T-helper 1 cell treated with Interleukin-12 subunit alpha and Interleukin-12 subunit beta and Interleukin-4 antibody, amounts not matched to agents 30 ng/mL and 1 ng/mL, for 36 hours (primary cell): ENCODE results near the gene SBDS. TPM values are rescaled to one million over a fixed set of nuclear protein-coding genes. Genes with fewer than 3 reads are reported as not detected.
"Not testable (repeated sequence)": the region's sequence is repeated elsewhere in the genome, so short reads cannot be mapped to it uniquely, and the experiment has no call there.

Experiments used
- intact Hi-C: fragments of 100-400 bp; cut with micrococcal nuclease; formaldehyde crosslinking; loops from one replicate; pipeline ENCODE4 v1.15.1; 2024
- total RNA-seq: library from RNA; stranded (reverse); gene quantifications from 2 replicates; pipeline ENCODE4 v1.2.3, GENCODE V29; 2022

SBDS gene
- total RNA-seq, 1 donor from 2014 or later, result 41.6 TPM

DNA sequence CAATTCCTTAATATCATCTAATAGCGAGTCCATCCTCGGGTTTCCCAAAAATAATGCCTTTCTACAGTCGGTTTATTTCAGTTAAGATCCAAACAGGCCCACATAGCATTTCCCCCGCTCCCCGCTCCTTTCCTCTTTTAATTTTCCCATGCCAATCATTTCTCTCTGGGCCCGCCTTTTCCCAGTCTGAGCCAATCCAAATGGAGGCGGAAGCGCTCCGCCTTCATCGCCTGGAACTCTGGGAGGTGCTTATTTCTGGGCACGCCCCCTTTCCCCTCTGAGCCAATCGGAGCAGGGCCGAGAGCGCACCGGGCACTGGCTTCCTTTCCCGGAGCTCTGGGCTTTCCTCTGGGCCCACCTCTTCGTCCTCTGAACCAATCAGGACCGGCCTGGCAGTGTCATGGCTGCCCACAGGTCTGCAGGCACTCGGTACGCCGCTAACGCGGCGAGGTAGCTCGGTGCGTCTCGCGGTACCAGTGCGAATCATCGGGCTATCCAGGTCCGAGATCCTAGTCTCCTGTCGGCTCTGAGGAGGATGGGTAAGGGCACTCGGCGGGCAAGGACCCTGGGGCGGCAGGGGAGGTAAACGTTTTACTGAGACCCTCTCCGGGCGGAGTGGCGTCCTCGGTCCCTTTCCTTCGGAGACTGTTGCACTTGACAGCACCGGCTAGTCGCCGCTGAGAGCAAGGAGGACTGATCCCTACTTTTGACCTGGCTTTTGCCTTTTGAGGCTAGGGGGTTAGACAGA, 1.2 kb upstream of the SBDS start, which contains the start of gene TYW1:
TYW1 (plus strand) TSS at position 390 of the 748 bp plus-strand sequence; CDS start at position 536, 146 bp downstream.
- intact Hi-C loops, result loop anchor here (1.0 to 2.0 kb wide), 13 partner anchors 75 to 1246 kb away; partner anchors contain the start of genes GUSB, KCTD7 and TMEM248

GRCh38 chr7:66994691-66995049, 716 bp downstream of the SBDS start:
- intact Hi-C loops, result loop anchor here (1.0 to 2.0 kb wide), 3 partner anchors 254 to 582 kb away; partner anchors contain the start of gene RABGEF1

DNA sequence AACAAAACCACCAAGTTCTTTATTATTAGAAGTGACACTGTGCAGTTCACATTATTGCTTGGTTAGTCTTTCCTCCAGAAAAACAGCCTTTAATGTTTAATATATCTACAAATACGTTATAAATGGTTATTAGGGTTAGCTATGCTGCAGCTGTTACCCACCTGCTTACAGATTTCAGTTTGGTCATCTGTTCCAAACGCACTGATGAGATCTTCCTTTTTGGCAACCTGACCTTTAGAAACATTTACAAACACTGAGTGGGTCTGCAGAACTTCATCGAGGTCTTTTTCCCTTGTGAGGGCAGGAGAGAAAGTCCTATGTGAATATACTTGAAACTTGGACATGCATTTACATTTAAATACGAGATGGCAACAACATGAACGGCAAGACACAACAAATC, 1.3 kb downstream of the SBDS start:
- intact Hi-C loops, result loop anchor here (2.0 kb wide), 1 partner anchor 581 kb away; no protein-coding TSS in a partner anchor

DNA sequence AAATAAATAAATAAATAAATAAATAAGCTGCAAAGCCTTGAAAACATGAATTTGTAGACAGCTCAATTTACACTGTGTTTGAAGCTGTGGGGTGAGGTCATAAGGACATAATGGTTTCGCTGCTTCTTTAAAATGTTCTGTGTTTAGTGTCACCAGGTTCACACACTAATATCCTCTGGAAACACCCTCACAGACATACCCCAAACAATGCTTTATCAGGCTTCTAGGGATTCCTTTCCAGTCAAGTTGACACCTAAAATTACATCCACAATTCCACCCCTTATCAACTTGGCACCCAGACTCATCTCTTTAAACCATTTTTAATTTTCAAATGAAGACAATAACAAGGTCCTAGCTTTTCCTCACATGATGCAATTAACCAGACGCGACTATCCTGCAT, 5.8 kb downstream of the SBDS start:
- intact Hi-C loops, result not testable (repeated sequence)

- intact Hi-C loops, result not testable (repeated sequence)
Observed at GRCh38 chr7:66980336-66980735, 15.1 kb downstream of the SBDS start.

DNA sequence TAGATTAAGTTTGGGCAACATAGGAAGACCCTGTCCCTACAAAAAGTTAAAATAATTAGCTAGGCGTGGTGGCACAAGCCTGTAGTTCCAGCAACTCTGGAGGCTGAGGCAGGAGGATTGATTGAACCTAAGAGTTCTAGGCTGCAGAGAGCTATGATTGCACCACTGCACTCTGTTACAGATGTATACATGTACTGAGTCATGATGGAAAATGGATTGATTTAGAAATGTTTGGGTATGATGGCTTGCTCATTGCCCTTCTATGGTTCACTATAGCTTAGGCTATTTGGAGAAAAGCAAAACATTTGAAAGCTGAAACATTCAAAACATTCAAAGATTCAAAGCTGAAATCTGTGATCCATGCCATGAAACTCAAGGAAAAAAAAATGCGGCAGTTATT, 16.4 kb downstream of the SBDS start:
- intact Hi-C loops, result not testable (repeated sequence)

DNA sequence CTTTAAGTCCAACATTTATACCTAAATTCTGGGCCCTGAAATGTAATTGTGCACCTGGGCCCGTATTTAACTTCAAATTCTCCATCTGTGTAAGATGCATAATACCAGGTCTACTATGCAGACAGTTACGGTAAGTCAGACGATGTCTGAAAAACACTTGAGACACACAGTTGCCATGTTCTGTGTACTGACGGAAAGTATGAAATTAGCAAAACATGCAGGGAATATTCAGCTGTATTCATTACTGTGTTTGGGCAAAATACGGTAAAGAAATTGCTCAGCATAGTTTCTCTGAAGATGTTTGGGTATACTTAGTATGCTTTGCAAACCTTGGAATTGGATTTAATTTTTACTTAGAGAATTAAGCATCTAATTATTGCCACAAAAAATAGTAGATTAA, 17.1 kb downstream of the SBDS start:
- intact Hi-C loops, result not testable (repeated sequence)

DNA sequence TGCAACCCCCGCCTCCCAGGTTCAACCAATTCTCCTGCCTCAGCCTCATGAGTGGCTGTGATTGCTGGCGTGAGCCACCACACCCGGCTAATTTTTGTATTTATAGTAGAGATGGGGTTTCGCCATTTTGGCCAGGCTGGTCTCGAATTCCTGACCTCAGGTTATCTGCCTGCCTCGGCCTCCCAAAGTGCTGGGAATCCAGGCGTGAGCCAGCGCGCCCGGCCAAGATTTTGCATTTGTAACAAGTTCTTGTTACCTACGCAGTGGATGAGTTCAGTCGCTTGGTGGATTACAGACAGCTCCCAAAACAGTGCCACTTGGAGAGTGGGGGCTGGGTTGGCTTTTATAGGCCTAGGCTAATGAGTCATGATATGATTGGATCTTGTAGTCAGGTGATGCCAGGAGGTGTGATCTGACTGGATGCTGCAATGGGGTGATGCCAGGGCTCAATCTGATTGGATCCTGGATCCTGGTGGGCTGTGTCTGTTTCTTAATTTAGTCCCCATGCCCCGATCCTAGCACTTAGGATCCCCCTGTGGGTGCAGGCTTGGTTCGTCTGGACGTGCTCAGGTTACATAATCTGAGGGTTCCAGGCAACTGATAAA, 20.3 kb downstream of the SBDS start:
- intact Hi-C loops, result no loop called here

- intact Hi-C loops, result no loop called here
Observed at GRCh38 chr7:66970310-66970709, 25.1 kb downstream of the SBDS start.

GRCh38 chr7:66969001-66969400, 26.4 kb downstream of the SBDS start:
- intact Hi-C loops, result not testable (repeated sequence)

- intact Hi-C loops, result no loop called here
Observed at GRCh38 chr7:66967029-66967428, 28.4 kb downstream of the SBDS start.

- intact Hi-C loops, result no loop called here
Observed at GRCh38 chr7:66964411-66964810, 31.0 kb downstream of the SBDS start.

DNA sequence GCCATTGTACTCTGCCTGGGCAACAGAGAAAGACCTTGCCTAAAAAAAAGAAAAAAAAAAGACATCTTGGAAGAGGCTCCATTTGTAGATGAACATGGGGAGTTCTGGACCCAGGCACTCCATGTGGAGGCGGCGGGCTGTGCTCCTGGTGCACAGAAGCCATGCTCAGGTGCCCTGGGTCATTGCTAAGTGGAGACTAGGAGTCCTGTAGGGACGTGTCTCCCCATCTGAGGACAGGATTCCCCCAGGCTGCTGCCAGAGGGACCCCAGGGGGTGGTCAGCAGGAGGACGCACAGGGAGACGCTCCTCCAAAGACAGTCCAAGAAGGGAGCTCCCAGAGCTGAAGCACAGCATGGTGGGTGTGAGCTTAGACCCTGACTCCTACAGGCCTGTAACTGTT, 34.3 kb downstream of the SBDS start:
- intact Hi-C loops, result no loop called here

DNA sequence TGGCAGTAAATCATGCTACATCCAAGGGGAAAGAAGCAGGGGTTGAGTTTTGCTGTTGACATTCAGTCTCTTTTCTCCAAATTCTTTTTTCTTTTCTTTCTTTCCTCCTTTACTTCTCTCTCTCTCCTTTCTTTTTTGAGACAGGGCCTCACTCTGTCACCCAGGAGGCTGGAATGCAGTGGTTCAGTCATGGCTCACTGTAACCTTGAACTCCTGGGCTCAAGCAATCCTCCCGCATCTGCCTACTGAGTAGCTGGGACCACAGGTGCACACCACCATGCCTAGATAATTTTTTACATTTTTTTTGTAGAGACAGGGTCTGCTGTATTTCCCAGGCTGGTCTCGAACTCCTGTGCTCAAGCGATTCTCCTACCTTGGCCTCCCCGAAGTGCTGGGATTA, 35.2 kb downstream of the SBDS start:
- intact Hi-C loops, result no loop called here

DNA sequence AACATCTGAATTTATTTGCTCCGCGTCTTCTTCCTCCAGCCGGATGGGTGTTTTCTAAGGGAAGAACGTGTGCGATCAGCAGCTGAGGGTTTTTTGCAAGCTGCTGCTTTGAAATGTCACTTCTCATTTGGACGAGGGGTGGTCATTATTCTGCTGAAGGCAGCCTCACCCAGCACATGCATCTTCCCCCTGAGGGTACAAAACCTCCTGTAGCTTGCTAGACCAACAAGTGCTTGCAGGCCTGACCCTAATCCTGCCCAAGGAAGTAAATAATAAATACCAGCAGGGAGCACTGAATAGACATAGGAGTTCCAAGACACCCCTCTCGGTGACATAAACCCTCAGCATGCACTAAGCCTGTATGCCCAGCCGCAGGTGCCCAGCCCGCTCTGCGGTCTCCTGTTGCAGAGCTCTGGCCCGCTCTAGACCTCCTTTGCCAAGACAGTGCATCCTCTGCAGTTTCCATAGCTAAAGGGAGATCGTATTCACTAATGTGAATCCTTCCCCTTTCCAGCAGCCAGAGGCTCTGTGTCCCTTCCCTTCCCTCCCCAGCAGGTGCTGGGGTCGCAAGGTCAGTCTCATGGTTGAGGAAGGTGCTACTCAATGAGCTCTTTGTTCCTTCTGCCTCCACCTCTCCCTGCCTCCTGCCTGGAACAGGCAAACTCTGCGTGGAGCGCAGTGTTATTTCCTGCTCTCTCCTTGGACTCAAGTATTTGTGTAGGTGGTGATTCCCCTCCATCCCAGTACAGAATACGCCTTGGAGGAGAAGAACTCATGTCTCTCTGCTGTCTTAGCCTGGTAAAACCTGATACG, 36.6 kb downstream of the SBDS start:
- intact Hi-C loops, result no loop called here

- intact Hi-C loops, result no loop called here
Observed at GRCh38 chr7:66957595-66958290, 37.6 kb downstream of the SBDS start.

DNA sequence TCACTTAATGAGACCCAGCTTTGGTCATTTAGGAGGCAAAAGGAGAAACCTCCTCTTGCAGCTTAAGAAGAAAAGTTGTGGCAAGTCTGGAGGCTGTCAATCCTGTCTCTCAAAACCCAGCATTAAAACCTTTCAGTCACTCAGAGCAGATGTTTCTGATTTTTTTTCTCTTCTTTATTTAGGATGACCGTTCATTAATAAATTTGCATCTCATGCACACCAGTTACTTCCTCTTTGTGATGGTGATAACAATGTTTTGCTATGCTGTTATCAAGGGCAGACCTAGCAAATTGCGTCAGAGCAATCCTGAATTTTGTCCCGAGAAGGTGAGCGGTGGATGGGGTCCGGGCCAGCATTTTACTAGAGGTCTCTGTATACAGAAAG, 42.4 kb downstream of the SBDS start:
- intact Hi-C loops, result no loop called here

GRCh38 chr7:66952343-66953043, 42.9 kb downstream of the SBDS start:
- intact Hi-C loops, result no loop called here

DNA sequence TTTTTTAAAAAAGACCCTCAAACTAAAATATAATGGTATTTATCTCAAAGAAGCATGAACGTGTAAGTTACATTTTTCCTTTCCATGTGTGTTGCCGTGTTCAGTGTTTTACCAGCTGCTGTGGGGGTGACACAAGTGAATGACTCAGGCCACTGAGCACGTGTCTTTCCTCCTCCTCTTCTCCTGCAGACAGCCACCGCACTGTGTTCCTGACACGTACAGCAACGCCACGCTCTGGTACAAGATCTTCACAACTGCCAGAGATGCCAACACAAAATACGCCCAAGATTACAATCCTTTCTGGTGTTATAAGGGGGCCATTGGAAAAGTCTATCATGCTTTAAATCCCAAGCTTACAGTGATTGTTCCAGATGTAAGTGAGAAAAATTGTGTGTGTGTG, 44.6 kb downstream of the SBDS start:
- intact Hi-C loops, result no loop called here

GRCh38 chr7:66950311-66950710, 45.1 kb downstream of the SBDS start:
- intact Hi-C loops, result no loop called here
